ENCODE data around the gene RCAN2. TPM values are rescaled to one million over a fixed set of nuclear protein-coding genes. Genes with fewer than 3 reads are reported as not detected.

RCAN2 gene
- total and polyA plus RNA-seq, 9 of the 15 experiments (the other 6 are each of a cell fraction or from before 2014, with no cell fraction given), result 0.04 TPM; not detected in 8

GRCh38 chr6:46236752-46237151, 254.5 kb downstream of the RCAN2 start:
- H3K79me2 ChIP-seq (ENCODE audit: control insufficient read depth, insufficient read depth, low read length), result no peaks in the 10 kb centered on the region
- no TSS peak for BruUV-seq (replicated peaks)
- intact Hi-C loops (cut with micrococcal nuclease), result no loop called here
- H3K4me3 ChIP-seq, result no peak overlapping the region
- POLR2A ChIA-PET, result no interaction called here
- no peak overlapping the region for H3K4me2 ChIP-seq (ENCODE audit: insufficient read depth, low read length)
- H3K9ac ChIP-seq (ENCODE audit: insufficient read depth in 1 of 2, low read depth in 2 of 2, low read length in 2 of 2), result no peak overlapping the region
- no peaks in the 10 kb centered on the region for H3K9me1 ChIP-seq (ENCODE audit: control insufficient read depth, insufficient read depth, low read length)
- in situ Hi-C loops (cut with MboI), result no loop called here
- ATAC-seq (no peak), FAIRE-seq (no peak), DNase-seq (ENCODE audit: extremely low read depth in 1 of 4, low spot score in 3 of 4) (no peak)
- H3K27ac ChIP-seq (ENCODE audit: extremely low read depth, low read depth, low read length), result no peak overlapping the region
- TF ChIP-seq DACH1 (IDR thresholded peaks at IDR 0.05; ENCODE audit: partially characterized antibody) (no peak), HDAC3 (IDR thresholded peaks at IDR 0.05; ENCODE audit: borderline replicate concordance, partially characterized antibody) (no peak)
- H2AFZ ChIP-seq (ENCODE audit: low read depth, low read length), result no peak overlapping the region
- H3K27me3 ChIP-seq (ENCODE audit: control insufficient read depth in 2 of 2, insufficient read depth in 2 of 2, low read length in 2 of 2), result no peaks in the 10 kb centered on the region
- H3K9me3 ChIP-seq (replicated peaks; ENCODE audit: control insufficient read depth, insufficient read depth, low read depth, low read length), result no peaks in the 10 kb centered on the region; the same call in 1 of the 2 replicates
- WGBS (ENCODE audit: insufficient coverage, low coverage, missing lambda C conversion rate), result 0% methylated on average over 1 of the region's 1 CpG
- CTCF ChIA-PET (ENCODE audit: low intra/inter-chr PET ratio), result no interaction called here
- H3K4me1 ChIP-seq (replicated peaks in 1 of 2; ENCODE audit: control insufficient read depth in 2 of 2, insufficient read depth in 2 of 2, low read length in 2 of 2), result no peaks in the 10 kb centered on the region
- no peaks in the 10 kb centered on the region for H4K20me1 ChIP-seq (replicated peaks; ENCODE audit: control insufficient read depth, insufficient read depth, low read length)
- no peaks in the 10 kb centered on the region for H3K36me3 ChIP-seq (ENCODE audit: control insufficient read depth, insufficient read depth, low read length)

DNA sequence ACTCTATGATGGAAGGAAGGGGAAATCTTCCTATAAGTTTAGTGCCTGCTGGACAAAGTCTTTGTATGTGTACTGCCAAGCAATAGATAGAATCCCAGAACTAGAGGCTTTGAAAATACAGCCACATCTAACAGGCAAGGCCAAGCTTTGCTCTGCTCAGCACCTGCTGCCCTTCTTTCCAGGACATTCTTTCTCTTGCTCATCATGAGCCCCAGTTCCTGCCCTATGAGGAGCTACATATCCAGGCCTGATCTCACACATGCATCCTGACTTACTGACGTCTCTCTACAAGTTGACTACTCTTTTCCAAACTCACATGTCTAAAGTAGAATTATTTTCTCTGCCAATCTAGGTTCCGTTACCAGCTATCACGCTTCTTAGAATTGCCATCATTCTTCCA, 256.0 kb downstream of the RCAN2 start:
- no peak for ATAC-seq
- no TSS peak for BruUV-seq (replicated peaks)
- no peak overlapping the region for H3K27ac ChIP-seq (ENCODE audit: extremely low read depth, low read depth, low read length)
- intact Hi-C loops (cut with micrococcal nuclease) (no loop called here), in situ Hi-C loops (cut with MboI) (no loop called here)
- H2AFZ ChIP-seq (ENCODE audit: low read depth, low read length), result no peak overlapping the region
- H3K27me3 ChIP-seq (ENCODE audit: control insufficient read depth in 2 of 2, insufficient read depth in 2 of 2, low read length in 2 of 2), result no peaks in the 10 kb centered on the region
- WGBS (ENCODE audit: insufficient coverage, low coverage, missing lambda C conversion rate), result 0% methylated on average over 3 of the region's 3 CpGs
- no peak for DNase-seq (ENCODE audit: extremely low read depth in 1 of 4, low spot score in 3 of 4)
- ChIA-PET POLR2A (interaction anchor here (0.6 kb wide), 1 partner anchor 183 kb away, joined by 3 read pairs; no protein-coding TSS in a partner anchor), CTCF (ENCODE audit: low intra/inter-chr PET ratio) (no interaction called here)
- no peaks in the 10 kb centered on the region for H3K4me1 ChIP-seq (replicated peaks in 1 of 2; ENCODE audit: control insufficient read depth in 2 of 2, insufficient read depth in 2 of 2, low read length in 2 of 2)
- H3K9ac ChIP-seq (ENCODE audit: insufficient read depth in 1 of 2, low read depth in 2 of 2, low read length in 2 of 2), result no peak overlapping the region
- no peaks in the 10 kb centered on the region; the same call in 1 of the 2 replicates for H3K9me3 ChIP-seq (replicated peaks; ENCODE audit: control insufficient read depth, insufficient read depth, low read depth, low read length)
- FAIRE-seq, result no peak
- no peaks in the 10 kb centered on the region for H3K36me3 ChIP-seq (ENCODE audit: control insufficient read depth, insufficient read depth, low read length)
- no peaks in the 10 kb centered on the region for H3K79me2 ChIP-seq (ENCODE audit: control insufficient read depth, insufficient read depth, low read length)
- no peak overlapping the region for H3K4me2 ChIP-seq (ENCODE audit: insufficient read depth, low read length)
- no peaks in the 10 kb centered on the region for H4K20me1 ChIP-seq (replicated peaks; ENCODE audit: control insufficient read depth, insufficient read depth, low read length)
- no peaks in the 10 kb centered on the region for H3K9me1 ChIP-seq (ENCODE audit: control insufficient read depth, insufficient read depth, low read length)
- no peak overlapping the region for H3K4me3 ChIP-seq
- TF ChIP-seq, protein P1, sequence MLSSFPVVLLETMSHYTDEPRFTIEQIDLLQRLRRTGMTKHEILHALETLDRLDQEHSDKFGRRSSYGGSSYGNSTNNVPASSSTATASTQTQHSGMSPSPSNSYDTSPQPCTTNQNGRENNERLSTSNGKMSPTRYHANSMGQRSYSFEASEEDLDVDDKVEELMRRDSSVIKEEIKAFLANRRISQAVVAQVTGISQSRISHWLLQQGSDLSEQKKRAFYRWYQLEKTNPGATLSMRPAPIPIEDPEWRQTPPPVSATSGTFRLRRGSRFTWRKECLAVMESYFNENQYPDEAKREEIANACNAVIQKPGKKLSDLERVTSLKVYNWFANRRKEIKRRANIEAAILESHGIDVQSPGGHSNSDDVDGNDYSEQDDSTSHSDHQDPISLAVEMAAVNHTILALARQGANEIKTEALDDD (IDR thresholded peaks at IDR 0.05), result no peak
- TF ChIP-seq, protein P2, sequence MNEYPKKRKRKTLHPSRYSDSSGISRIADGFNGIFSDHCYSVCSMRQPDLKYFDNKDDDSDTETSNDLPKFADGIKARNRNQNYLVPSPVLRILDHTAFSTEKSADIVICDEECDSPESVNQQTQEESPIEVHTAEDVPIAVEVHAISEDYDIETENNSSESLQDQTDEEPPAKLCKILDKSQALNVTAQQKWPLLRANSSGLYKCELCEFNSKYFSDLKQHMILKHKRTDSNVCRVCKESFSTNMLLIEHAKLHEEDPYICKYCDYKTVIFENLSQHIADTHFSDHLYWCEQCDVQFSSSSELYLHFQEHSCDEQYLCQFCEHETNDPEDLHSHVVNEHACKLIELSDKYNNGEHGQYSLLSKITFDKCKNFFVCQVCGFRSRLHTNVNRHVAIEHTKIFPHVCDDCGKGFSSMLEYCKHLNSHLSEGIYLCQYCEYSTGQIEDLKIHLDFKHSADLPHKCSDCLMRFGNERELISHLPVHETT (CRISPR knock-in tag; conservative IDR thresholded peaks at IDR 0.05 in 1 of 2, IDR thresholded peaks at IDR 0.05 in 1 of 2), result no peak
- TF ChIP-seq NCOA2 (IDR thresholded peaks at IDR 0.05; ENCODE audit: partially characterized antibody in 2 of 2) (no peak), SIX5 (IDR thresholded peaks at IDR 0.05; ENCODE audit: borderline replicate concordance in 1 of 2, insufficient read depth in 1 of 2, low read depth in 1 of 2, low read length in 2 of 2) (no peak), JUNB (CRISPR knock-in tag; conservative IDR thresholded peaks at IDR 0.05) (no peak), FOXA3 (CRISPR knock-in tag; conservative IDR thresholded peaks at IDR 0.05 in 1 of 2, IDR thresholded peaks at IDR 0.05 in 1 of 2) (no peak), FOXP4 (CRISPR knock-in tag; IDR thresholded peaks at IDR 0.05; ENCODE audit: borderline replicate concordance) (no peak)

All from K562 (cell line).